Measurements from ENCODE around the gene SPINK2.

The SPINK2 gene, protein sequence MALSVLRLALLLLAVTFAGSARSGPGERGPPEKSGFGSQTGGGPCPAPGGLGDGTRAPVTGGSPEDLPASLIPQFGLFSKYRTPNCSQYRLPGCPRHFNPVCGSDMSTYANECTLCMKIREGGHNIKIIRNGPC

DNA sequence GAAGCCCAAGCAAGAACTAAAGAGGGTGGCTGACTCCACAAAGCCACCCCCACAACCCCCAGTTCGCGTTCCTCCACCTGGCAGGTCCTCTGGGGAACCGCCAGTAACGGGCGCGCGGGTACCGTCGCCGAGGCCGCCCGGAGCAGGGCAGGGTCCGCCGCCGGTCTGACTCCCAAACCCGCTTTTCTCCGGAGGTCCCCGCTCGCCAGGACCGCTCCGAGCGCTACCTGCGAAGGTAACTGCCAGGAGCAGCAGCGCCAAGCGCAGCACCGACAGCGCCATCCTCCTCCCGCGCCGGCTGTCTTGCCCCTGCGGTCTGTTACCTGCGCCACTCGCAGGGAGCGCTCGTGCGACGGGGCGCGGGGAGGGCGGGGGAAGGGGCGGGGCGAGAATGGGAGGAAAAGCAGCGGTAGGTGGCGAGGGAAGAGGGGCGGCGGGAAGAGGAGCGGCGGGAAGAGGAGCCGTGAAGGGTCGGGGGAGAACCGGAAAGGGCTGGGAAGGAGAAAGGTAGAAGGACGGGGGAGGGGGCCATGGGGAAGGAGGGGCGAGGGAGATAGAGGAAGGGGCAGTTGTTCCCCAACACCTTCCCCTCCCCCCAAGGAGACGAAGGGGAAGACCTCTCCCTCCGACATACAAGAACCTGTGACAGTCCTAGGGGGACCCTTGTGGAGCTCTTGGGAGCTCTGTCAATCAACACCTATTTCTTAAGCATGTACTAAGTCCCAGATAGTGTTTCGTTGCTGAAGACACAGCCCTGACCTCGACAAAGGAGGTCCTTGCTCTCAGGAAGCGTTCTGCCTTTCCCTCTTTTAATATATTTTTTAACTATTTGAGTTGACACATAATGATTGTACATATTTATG lies at the start of gene SPINK2:
Gene SPINK2 (minus strand): TSS at position 321 of the 863 bp plus-strand sequence. CDS start 39 bp downstream, at position 282.
- peak; percentile 68 for DNase-seq

DNA sequence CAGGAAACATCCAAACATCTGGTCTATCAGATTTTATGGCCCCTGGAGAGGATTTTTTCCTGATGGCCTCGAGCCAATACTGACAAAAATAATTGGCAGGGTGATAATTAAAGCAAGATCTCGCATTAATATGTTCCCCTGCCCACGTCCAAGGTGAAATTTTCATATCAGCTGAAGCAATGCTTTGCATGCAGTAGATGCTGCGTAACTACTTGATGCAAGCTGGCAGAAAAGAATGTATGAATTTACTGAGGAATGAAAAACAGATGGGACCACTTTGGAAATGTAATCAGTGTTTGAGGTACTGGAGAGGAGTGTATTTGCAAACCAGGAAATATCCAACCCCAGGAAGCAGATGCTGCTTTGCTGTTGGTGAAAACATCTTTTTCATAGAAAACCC lies 49.4 kb upstream of the SPINK2 start:
- peak; percentile 76 for DNase-seq

DNA sequence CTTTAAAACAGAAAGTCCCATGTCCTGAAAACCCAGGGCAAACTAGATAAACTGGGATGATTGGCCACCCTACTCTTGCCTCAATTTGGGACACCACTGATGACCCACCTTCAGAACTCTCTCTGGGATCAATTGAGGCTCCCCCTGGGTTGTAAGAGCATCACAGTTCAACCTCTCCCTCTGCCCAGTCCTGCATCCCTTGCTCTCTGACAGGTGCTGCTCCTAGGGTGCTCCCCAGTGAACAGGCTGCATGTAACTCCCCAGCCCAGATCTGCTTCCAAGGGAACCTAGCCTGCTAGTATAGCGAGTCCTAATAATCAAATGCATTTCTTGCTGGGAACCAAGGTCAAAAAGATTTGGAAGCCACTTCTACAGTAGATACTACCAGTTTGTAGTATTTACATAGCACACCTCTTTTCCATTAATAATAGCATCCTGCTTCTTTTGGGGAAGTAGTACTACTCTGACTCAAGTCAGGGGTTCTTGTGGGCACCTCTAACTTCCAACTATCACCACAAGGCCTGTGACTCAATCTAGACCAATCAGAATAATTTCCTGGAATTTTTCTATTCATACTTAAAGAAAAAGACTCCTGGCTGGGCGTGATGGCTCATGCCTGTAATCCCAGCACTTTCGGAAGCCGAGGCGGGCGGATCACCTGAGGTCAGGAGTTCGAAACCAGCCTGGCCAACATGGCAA lies 42.1 kb upstream of the SPINK2 start:
- no peak for DNase-seq

DNA sequence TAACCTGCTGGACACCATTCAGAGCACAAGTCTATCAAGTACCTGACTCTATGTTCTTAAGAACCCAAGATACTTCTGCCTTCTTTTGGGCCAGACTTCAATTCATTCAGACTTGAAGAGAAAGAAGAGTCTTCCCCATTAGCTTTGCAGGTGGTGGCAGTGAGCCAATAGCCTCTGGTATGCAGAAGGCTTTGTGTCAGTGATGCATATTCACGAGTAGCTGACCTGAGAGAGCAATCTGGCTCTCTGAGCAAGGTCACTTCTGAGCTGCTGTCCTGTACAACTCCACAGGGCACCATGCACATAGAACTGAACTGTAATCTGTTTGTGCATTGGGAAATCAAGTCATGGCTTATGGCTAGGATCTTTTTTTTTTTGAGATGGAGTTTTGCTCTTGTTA lies 39.9 kb upstream of the SPINK2 start:
- peak; percentile 9 for DNase-seq

DNA sequence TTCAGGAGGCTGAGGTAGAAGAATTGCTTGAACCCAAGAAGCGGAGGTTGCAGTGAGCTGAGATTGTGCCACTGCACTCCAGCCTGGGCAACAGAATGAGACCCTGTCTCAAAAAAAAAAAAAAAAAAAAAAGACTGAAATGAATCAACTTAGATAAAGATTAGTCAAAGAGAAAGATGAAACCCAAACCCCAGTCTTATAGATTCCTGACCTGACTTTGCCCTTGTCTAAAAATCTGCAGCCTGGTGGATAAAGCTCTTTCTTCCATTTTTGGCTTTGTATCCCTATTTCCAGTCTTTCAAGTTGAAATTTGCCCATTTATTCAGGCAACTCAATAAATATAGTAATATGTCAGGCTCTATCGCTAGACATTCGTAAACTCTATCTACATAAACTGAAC lies 39.3 kb upstream of the SPINK2 start:
- no peak for DNase-seq

DNA sequence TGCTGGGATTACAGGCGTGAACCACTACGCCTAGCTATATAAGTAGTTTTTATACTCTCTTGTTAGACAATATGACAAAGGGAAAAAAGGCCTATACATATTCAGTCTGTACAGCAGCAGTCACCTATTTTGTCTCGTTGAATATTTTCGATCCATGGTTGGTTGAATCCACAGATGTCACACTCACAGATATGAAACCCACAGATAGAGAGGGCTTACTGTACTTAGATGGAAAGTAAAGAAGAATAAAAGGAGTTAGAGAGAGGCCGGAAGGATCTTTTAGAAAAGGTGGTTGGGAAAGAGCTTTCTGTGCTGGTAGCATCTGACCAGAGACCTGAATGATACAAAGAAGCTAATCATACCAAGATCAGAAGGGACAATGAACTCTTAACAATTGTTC lies 38.3 kb upstream of the SPINK2 start:
- no peak for DNase-seq

DNA sequence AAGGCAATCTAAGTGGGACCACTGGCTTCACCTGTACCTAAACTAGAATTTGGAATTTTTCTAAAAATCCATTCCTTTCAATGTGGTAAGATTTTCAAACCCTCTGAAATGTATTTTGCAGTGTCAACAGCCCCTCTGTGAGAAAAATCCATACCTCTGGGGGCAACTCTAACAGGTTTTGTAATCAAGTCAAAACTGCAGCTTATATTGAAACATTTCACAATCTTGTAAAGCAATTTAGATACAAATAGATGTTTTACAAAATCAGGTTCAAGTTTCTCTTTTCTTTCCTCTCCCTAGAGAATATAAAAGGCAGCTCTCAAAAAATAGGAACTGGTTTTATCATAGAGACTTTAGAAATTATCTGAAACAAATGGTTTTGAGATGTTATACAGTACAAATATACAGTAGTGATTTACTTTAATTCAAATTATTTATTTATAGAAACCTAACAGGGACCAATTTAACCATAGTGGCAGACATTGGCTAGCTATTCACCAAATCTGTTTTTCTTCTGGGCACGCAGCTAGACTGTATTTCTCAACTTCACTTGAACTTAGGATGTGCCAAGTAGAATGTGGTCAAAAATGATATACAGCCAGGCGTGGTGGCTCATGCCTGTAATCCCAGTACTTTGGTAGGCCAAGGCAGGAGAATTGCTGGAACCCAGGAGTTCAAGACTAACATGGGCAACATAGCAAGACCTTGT lies 36.3 kb upstream of the SPINK2 start:
- no peak for DNase-seq

DNA sequence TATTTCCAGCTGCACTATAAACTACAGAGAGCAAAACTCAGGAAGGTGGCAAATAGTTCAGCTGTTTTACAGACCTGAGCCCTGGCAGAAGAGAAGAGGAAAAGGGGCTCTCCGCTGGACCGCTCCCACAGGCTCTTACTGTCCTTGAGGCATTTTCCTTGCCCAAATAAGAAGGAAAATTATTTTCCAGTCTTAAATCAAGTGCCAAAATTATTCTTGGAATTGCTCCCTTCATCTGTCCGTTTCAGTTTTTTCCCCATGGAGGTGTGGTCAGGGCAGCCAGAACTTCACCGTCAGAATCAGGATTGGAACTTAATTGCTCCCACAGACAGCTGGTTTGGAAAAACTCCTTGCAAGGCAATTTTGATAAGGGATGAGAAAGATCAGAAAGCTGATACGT lies 35.2 kb upstream of the SPINK2 start:
- no peak for DNase-seq

DNA sequence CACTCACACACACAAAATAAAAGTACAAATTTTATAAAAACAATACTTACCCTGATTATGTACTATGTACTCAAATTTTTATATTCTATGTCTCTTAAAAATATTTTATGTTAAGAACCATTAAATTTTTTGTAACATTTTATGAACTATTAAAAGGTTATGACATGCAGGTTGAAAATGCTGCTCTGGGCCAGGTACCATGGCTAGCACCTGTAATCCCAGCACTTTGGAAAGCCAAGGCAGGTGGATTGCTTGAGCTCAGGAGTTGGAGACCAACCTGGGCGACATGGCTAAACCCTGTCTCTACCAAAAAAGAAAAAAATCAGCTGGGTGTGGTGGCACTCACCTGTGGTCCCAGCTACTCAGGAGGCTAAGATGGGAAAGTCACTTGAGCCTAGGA lies 29.4 kb upstream of the SPINK2 start:
- DNase-seq: no peak

DNA sequence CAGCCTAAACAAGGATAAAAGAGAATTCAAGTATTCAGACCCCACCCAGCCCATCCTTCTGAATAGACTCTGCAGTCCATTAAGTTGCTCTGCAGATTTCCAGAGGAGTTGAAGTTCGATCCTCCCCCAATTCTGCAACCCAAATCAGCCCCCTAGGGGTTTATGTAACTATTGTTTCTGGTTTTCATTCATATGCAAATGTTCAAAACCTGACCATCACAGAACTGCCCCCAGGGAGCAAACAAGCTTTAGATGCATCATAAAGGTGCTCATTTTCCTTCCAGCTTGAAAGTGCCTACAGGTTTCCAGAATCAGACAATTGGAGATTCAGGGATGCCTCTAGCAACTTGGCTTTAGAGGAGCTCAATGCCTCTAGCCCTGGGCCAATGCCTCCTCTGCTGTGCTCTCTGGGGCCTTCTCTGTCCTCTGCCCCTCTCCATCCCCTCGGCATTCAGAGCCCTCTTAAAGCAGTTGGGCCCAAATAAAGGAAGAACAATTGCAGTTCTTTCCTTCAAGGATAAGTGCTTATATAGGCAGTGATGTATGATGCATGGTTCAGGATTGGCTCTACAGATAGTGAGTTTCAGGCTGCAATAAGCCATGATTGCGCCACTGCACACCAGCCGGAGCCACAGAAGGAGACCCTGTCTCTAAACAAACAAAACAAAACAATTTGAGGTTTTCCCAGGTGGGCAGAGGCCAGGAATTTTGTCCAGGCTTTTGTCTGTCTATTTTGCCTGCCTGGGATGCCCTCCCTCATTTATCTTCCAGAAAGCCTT lies 23.5 kb upstream of the SPINK2 start:
- DNase-seq: no peak

DNA sequence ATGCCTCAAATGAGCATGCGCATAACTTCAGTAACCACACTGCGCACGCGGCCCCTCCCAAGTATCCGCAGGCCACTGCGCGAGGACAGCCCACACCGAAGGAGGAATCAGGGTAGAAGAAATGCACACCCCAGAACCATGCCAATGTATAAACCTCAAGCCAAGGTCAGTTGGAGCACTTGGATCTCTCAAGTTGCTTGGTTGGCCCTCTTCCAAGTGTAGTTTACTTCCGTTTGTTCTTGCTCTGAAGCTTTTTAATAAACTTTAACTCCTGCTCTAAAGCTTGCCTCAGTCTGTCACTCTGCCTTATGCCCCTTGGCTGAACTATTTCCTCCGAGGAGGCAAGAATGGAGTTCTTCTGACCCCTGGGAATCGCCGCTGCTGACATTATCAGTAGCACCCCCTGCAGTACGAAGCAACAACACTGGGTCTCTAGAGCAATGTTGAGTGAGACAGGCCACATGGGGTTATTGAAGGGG lies 22.0 kb upstream of the SPINK2 start:
- DNase-seq: no peak

DNA sequence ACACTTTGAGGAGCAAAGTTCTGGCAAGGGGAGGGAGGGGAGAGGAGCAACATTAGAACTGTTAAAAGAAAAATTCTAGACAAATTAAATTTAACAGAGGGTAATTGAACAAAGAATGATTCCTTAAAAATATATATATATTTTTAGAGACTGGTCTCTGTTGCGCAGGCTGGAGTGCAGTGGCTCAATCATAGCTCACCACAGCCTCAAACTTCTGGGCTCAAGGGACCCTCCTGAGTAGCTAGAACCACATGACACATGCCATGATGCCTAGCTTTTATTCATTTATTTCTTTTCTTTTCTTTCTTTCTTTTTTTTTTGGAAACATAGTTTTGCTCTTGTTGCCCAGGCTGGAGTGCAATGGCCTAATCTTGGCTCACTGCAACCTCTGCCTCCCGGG lies 19.1 kb upstream of the SPINK2 start:
- no peak for DNase-seq

DNA sequence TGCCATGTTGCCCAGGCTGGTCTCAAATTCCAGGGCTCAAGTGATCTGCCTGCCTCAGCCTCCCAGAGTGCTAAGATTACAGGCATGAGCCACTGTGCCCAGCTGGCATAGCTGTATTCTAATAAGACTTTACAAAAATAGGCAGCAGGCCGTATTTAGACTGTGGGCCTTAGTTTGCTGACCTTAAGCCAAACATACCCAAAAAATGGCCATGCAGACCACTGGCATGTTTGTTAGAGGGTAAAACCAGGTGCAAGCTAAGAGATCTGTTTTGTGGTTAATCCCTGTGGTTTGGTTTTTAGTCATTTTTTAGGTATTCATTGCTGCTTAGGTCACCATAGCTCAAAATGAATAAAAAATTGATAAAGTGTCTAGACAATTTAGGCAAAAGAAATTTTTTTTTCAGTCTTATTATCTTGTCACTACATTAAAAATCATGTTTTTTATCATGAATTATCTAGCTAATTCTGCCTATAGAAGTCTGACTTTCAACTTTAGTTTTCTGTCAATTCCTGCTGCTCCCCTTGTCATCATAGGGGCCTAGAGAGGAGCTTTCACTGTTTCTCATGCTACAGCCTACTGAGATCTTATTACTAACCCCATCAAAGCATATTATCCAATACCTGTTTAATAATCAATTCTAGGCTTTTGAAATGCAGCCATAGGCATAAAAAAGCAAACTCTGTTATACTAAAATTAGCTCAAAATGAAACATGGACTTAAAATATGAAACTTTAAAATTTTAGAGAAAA lies 7.5 kb upstream of the SPINK2 start:
- DNase-seq: no peak

DNA sequence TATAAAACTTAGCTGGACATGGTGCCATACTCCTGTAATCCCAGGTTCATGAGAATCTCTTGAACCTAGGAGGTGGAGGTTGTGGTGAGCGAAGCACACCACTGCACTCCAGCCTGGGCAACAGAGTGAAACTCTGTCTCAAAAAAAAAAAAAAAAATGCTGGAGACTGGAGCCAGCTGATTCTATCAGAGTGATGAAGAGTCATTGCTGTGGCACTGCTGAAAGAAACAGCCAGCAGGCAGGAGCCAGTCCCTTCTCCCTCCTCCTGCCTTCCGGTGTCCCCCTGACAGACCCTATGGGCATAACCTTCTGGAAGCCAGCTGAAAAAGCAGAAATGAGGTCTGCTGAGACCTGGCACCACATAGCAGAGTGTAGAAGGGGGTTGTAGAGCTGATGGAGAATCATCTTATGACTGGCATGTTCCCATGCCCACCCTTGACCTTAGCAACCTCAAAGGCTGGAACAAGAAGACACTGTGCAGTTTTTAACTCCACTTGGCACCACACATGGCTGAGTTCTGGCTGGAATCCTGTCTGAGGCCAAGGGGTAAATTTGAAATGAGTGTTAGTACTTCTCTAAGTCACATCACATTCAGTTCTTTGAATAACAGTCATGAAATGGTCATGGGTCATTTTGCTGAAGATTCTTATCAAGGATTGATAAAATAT lies 2.6 kb upstream of the SPINK2 start:
- no peak for DNase-seq

DNA sequence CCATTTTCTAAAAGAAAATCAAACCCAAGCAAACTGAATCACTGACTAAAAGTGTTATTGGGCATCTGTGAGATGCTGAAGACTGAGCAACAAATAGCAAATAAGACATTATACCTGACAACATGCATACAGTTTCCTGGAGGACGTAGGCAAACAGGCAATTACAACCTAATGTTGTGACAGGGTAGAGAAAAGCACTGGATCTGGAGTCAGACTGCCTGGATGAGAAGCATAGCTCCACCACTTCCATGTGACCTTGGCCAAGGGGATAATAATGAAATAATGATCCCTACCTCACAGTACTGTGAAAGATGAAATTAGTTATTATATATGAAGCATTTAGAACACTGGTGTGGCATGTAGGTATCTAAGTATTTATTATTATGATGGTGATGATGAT lies 2.7 kb downstream of the SPINK2 start:
- DNase-seq: no peak

DNA sequence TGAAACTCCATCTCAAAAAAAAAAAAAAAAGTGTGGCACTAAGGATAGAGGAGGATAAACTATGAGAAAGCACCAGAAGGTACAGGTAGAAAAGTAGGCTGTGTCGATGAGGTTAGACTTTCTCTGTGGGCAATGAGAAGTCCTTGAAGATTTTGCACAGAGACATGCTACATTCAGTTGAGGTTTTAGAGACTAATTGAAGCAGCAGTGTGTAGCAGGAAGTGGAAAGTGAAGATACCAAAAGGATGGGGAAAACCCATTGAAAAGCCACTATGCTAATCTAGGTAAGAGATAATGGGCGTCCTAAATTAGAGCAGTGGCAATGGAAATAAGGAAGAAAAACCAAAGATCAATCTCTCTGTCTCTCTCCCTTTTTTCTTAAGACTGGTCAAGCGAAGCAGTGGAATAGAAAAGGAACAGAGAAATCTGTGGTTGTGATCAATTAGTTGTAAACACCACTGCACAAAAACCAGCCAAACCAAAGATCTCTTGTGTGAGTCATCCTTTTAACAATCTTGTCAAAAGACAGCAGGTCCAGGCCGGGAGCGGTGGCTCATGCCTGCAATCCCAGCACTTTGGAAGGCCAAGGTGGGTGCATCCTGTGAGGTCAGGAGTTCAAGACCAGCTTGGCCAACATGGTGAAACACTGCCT lies 3.5 kb downstream of the SPINK2 start:
- DNase-seq: no peak

DNA sequence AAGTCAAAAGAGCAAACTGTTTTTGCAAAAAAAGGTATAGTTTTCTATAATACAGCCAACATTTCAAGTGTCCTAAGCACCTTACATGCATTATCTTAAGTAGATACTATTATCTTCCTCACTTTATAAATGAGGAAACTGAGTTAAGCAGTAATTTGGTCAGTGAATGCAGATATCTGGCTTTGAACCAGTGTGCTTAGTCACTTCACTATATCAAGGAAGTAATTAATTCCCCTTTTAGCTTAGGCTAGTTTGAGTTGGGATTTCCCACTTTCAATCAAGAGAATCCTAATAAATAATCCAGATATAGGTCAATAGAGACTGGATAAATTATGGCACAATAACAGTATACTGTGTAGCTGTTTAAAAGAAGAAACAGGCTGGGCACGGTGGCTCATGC lies 14.8 kb downstream of the SPINK2 start:
- no peak for DNase-seq

DNA sequence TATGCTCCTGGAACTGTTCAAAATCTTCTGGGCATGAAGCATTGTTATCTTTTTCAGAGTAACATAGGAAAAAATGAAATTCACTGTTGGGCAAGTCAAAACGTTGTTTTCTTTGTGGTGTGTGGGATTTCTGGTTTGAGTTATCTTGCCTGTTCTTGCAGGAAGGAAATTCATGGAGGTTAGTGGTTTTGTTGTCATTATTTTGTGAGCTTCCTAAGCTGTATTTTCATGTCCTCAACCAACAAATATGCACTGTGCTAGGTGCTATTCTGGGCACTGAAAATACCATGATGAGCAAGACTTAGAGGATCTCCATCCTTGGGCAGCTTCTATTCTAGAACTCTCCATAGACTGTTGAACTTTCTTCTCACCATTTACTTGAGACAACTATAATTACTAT lies 16.9 kb downstream of the SPINK2 start:
- DNase-seq: no peak

DNA sequence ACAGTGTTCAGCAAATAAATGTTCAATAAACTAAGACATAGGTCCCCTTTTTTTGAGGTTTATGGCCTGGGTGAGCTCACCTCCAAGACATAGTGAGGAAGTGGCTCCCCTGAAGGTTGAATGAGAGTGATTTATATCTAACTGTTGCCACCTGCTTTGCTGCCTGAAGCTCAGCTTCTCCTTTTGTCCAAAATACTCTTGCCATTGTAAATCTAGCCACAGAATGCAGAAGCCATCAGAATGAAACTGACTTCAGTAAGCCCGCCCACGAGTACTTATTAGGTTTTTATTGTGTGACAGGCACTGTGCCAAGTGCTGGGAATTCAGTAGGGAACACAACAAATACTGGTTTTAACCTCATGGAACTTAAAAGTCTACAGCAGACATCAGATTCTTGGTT lies 18.0 kb downstream of the SPINK2 start:
- DNase-seq: no peak
